Prostate gland (tissue), 2 donors: Measurements from ENCODE around the gene RAB1B. TPM values are rescaled to one million over a fixed set of nuclear protein-coding genes. Genes with fewer than 3 reads are reported as not detected.

Experiments
- DNase-seq: peaks from one replicate; pipeline ENCODE4 v3.0.0-alpha.2; 2019; ENCODE audit warnings: low spot score
- H3K27ac ChIP-seq, 2 donors: fragments of 200-600 bp; sonication (generic); 2 replicates each; pipeline ENCODE4 v1.5.1; 2017 to 2019
- H3K27me3 ChIP-seq: fragments of 200-600 bp; sonication (generic); replicated peaks from 2 replicates; pipeline ENCODE4 v1.5.1; 2019; ENCODE audit not compliant: insufficient read depth
- H3K36me3 ChIP-seq, 2 donors: fragments of 200-600 bp; sonication (generic); 1 replicate in 1 of 2; 2 replicates in 1 of 2; pipeline versions ENCODE4 v1.5.1 to v1.8.1; 2017 to 2019
- H3K4me1 ChIP-seq: fragments of 200-600 bp; sonication (generic); replicated peaks from 2 replicates; pipeline ENCODE4 v1.5.1; 2019
- H3K4me3 ChIP-seq, 2 donors: fragments of 200-600 bp; sonication (generic); 2 replicates each; pipeline ENCODE4 v1.5.1; 2017 to 2019
- H3K9me3 ChIP-seq: fragments of 200-600 bp; sonication (generic); 2 replicates; pipeline ENCODE4 v1.5.1; 2017
- CTCF ChIP-seq, 4 experiments: fragments of 200-600 bp in 2 of 4; fragments of 450-650 bp in 2 of 4; sonication (generic) in 2 of 4; IDR thresholded peaks; 1 replicate in 3 of 4; 2 replicates in 1 of 4; pipeline ENCODE4 v1.5.1; 2016 to 2019; ENCODE audit warnings: antibody characterized with exemption in 4 of 4, mild to moderate bottlenecking in 2 of 4, moderate library complexity in 2 of 4
- POLR2A ChIP-seq: fragments of 450-650 bp; IDR thresholded peaks from one replicate; pipeline ENCODE4 v1.6.1; 2016; ENCODE audit warnings: antibody characterized with exemption, mild to moderate bottlenecking
- POLR2AphosphoS5 ChIP-seq: sonication (generic); formaldehyde crosslinking; IDR thresholded peaks from one replicate; pipeline ENCODE4 v1.6.1; 2017; ENCODE audit warnings: antibody characterized with exemption
- WGBS: methylation state at CpG from one replicate; pipeline ENCODE4 v1.1.5; 2018; 5-methylcytosine and 5-hydroxymethylcytosine counted together
- intact Hi-C: fragments of 100-400 bp; cut with DNase I; formaldehyde crosslinking; loops from one replicate; pipeline ENCODE4 v1.14.2; 2022
- total RNA-seq, 2 donors: library from RNA; depleted of rRNA; stranded (reverse); fragments of >200 nt; gene quantifications; one replicate each; pipeline ENCODE4 v1.1.0, GENCODE V29; 2016

The RAB1B gene
- total RNA-seq, 2 donors from 2014 or later = 140 to 166 TPM

GRCh38 chr11:66288671-66289547, 20.5 kb downstream of the RAB1B start, which contains the start of gene YIF1A:
Gene YIF1A (minus strand): TSS chr11:66289143. CDS start chr11:66288985, 158 bp downstream.
- under 1% methylated on average over 77 of the region's 87 CpGs for WGBS

GRCh38 chr11:66289548-66290329, 21.3 kb downstream of the RAB1B start:
- H3K4me1 ChIP-seq = peaks cover 16% of the 10 kb centered on the region
- peak; percentile 68 for DNase-seq
- WGBS = 8% methylated on average over 36 of the region's 36 CpGs
- H3K27ac ChIP-seq = peak overlapping the region; percentile 86 to 90
- intact Hi-C loops = no loop called here
- H3K9me3 ChIP-seq = no peaks in the 10 kb centered on the region
- peaks cover 3% of the 10 kb centered on the region for H3K27me3 ChIP-seq
- peak overlapping the region; percentile 67 to 86 for H3K4me3 ChIP-seq
- no peaks in the 10 kb centered on the region for H3K36me3 ChIP-seq
- TF ChIP-seq POLR2AphosphoS5 (no peak), CTCF (IDR thresholded peaks at IDR 0.05) (no peak), POLR2A (no peak)

More at GRCh38 chr11:66288671-66289547, 20.5 kb downstream of the RAB1B start, which contains the start of gene YIF1A:
- peaks cover 16% of the 10 kb centered on the region for H3K4me1 ChIP-seq
- TF ChIP-seq CTCF (IDR thresholded peaks at IDR 0.05) (no peak), POLR2A (peak; percentile 82), POLR2AphosphoS5 (peak; percentile 98)
- intact Hi-C loops = no loop called here
- no peaks in the 10 kb centered on the region for H3K27me3 ChIP-seq
- H3K4me3 ChIP-seq = peak within 1 kb of the TSS; percentile 67 to 86
- H3K9me3 ChIP-seq = no peaks in the 10 kb centered on the region
- H3K27ac ChIP-seq = peak within 1 kb of the TSS; percentile 86 to 90
- H3K36me3 ChIP-seq = no peaks in the 10 kb centered on the region
- DNase-seq = peak; percentile 99

GRCh38 chr11:66290330-66290621, 21.8 kb downstream of the RAB1B start:
- no peak overlapping the region for H3K27ac ChIP-seq
- H3K4me3 ChIP-seq = no peak overlapping the region
- TF ChIP-seq POLR2AphosphoS5 = no peak
- TF ChIP-seq POLR2A = no peak
- no peak for TF ChIP-seq CTCF (IDR thresholded peaks at IDR 0.05)
- intact Hi-C loops = no loop called here
- 75% methylated on average over 2 of the region's 2 CpGs for WGBS
- H3K36me3 ChIP-seq = no peaks in the 10 kb centered on the region
- H3K4me1 ChIP-seq = peaks cover 16% of the 10 kb centered on the region
- no peak for DNase-seq
- H3K9me3 ChIP-seq = no peaks in the 10 kb centered on the region
- peaks cover 3% of the 10 kb centered on the region for H3K27me3 ChIP-seq

GRCh38 chr11:66291303-66291705, 22.9 kb downstream of the RAB1B start:
- no peaks in the 10 kb centered on the region for H3K36me3 ChIP-seq
- H3K27ac ChIP-seq = no peak overlapping the region
- no peaks in the 10 kb centered on the region for H3K9me3 ChIP-seq
- intact Hi-C loops = no loop called here
- TF ChIP-seq POLR2AphosphoS5 (no peak), CTCF (IDR thresholded peaks at IDR 0.05) (no peak), POLR2A (no peak)
- H3K4me3 ChIP-seq = peak overlapping the region in 1 of 2 donors; percentile 40
- no peak for DNase-seq
- 28% methylated on average over 8 of the region's 16 CpGs for WGBS
- peaks cover 16% of the 10 kb centered on the region for H3K4me1 ChIP-seq
- peaks cover 3% of the 10 kb centered on the region for H3K27me3 ChIP-seq
